A673 (cell line): ENCODE measurements around the gene SOWAHB. TPM values are rescaled to one million over a fixed set of nuclear protein-coding genes. Genes with fewer than 3 reads are reported as not detected.
A peak's percentile ranks its signal among the peaks of the same experiment; 100 is the strongest.

Experiments
- BruUV-seq: library from RNA; stranded (reverse); fragments of 400-500 nt; replicated peaks from 2 replicates; lab custom pipeline; 2021; lab: Mats Ljungman, UMichigan
- CTCF ChIA-PET: fragments of 300-600 bp; sonication (Branson Sonifier 250); formaldehyde crosslinking; loops from one replicate; lab custom pipeline; 2022; ENCODE audit warnings: antibody characterized with exemption; lab: Charles Lee
- POLR2A ChIA-PET: fragments of 300-600 bp; sonication (Branson Sonifier 250); formaldehyde crosslinking; loops from one replicate; lab custom pipeline; 2022; ENCODE audit warnings: antibody characterized with exemption; ENCODE audit not compliant: low non-redundant PET; lab: Charles Lee
- DNase-seq: peaks from one replicate; pipeline ENCODE4 v3.0.0-alpha.2; 2015; ENCODE audit warnings: low spot score
- H3K27ac ChIP-seq: fragments of 200-600 bp; sonication (generic); 2 replicates; pipeline ENCODE4 v1.5.1; 2016; ENCODE audit warnings: mixed run types, low read depth, mild to moderate bottlenecking, mixed read lengths, antibody characterized with exemption, low read length; ENCODE audit not compliant: poor library complexity, severe bottlenecking
- H3K27me3 ChIP-seq: fragments of 200-600 bp; sonication (generic); replicated peaks from 2 replicates; pipeline ENCODE4 v1.6.1; 2017; ENCODE audit warnings: mixed run types, low read depth, mild to moderate bottlenecking, mixed read lengths, antibody characterized with exemption, low read length; ENCODE audit not compliant: insufficient read depth, poor library complexity
- H3K36me3 ChIP-seq: fragments of 200-600 bp; sonication (generic); 2 replicates; pipeline ENCODE4 v1.6.1; 2016; ENCODE audit warnings: mixed run types, mild to moderate bottlenecking, mixed read lengths, antibody characterized with exemption, low read length; ENCODE audit not compliant: insufficient read depth, poor library complexity, severe bottlenecking
- H3K4me1 ChIP-seq: fragments of 200-600 bp; sonication (generic); 2 replicates; pipeline ENCODE4 v1.6.1; 2017; ENCODE audit warnings: mixed run types, mild to moderate bottlenecking, mixed read lengths, antibody characterized with exemption, low read length; ENCODE audit not compliant: insufficient read depth, poor library complexity, severe bottlenecking
- H3K4me3 ChIP-seq: fragments of 200-600 bp; sonication (generic); 2 replicates; pipeline ENCODE4 v1.5.1; 2016; ENCODE audit warnings: low read depth, mixed run types, mild to moderate bottlenecking, mixed read lengths, low read length; ENCODE audit not compliant: poor library complexity, severe bottlenecking
- H3K9me3 ChIP-seq: fragments of 200-600 bp; sonication (generic); 2 replicates; pipeline ENCODE4 v1.6.1; 2016; ENCODE audit warnings: mixed run types, low read depth, mild to moderate bottlenecking, mixed read lengths, antibody characterized with exemption, low read length; ENCODE audit not compliant: poor library complexity, severe bottlenecking
- EZH2 ChIP-seq: fragments of 200-600 bp; sonication (generic); IDR thresholded peaks from 2 replicates; pipeline ENCODE4 v1.6.1; 2017; ENCODE audit warnings: borderline replicate concordance, low read depth, mild to moderate bottlenecking, mixed read lengths, antibody characterized with exemption, low read length; ENCODE audit not compliant: poor library complexity, severe bottlenecking
- intact Hi-C: fragments of 100-400 bp; cut with micrococcal nuclease; formaldehyde crosslinking; loops from one replicate; pipeline ENCODE4 v1.10.0; 2022; ENCODE audit not compliant: unreplicated experiment
- total RNA-seq: library from RNA; stranded (reverse); gene quantifications from 2 replicates; pipeline ENCODE4 v1.2.3, GENCODE V29; 2021
- TF ChIP-seq, protein P1 (sequence below): fragments of 300-800, 200-600 bp; sonication (generic); conservative IDR thresholded peaks from 2 replicates; pipeline ENCODE4 v1.5.1; 2017; ENCODE audit warnings: low read depth, mild to moderate bottlenecking, antibody characterized with exemption, low read length, moderate library complexity, mixed read lengths

The SOWAHB gene
- total RNA-seq, 1 experiment from 2014 or later: 0.15 TPM

- no TSS peak for BruUV-seq
- H3K27me3 ChIP-seq: peaks cover 29% of the 10 kb centered on the region
Measured at GRCh38 chr4:76898949-76899645, 1.2 kb upstream of the SOWAHB start.

DNA sequence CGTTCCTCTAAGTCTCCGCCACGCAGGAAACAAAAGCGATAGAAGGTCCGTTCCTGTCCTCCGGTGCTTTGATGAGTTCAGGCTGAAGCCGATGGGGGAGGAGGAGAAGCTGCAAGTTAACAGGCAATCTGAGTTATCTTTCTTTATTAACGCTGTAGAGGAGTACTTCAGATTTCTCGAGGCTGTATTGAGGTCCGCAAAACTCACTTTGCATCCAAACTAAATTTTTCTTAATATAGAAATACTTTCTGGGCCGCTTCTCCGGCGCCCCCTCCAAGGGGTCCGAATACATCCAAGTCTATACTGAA, 395 bp upstream of the SOWAHB start:
- intact Hi-C loops: no loop called here
- CTCF ChIA-PET: no interaction called here

More at GRCh38 chr4:76898949-76899645, 1.2 kb upstream of the SOWAHB start:
- Histone ChIP-seq H3K4me1 (no peaks in the 10 kb centered on the region), H3K36me3 (no peaks in the 10 kb centered on the region), H3K4me3 (no peak overlapping the region), H3K9me3 (no peaks in the 10 kb centered on the region), H3K27ac (no peak overlapping the region)
- ChIA-PET CTCF (no interaction called here), POLR2A (no interaction called here)
- intact Hi-C loops: no loop called here
- DNase-seq: no peak
- TF ChIP-seq EZH2: no peak
- TF ChIP-seq, protein P1, sequence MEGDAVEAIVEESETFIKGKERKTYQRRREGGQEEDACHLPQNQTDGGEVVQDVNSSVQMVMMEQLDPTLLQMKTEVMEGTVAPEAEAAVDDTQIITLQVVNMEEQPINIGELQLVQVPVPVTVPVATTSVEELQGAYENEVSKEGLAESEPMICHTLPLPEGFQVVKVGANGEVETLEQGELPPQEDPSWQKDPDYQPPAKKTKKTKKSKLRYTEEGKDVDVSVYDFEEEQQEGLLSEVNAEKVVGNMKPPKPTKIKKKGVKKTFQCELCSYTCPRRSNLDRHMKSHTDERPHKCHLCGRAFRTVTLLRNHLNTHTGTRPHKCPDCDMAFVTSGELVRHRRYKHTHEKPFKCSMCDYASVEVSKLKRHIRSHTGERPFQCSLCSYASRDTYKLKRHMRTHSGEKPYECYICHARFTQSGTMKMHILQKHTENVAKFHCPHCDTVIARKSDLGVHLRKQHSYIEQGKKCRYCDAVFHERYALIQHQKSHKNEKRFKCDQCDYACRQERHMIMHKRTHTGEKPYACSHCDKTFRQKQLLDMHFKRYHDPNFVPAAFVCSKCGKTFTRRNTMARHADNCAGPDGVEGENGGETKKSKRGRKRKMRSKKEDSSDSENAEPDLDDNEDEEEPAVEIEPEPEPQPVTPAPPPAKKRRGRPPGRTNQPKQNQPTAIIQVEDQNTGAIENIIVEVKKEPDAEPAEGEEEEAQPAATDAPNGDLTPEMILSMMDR: no peak

GRCh38 chr4:76896614-76897535, 1.1 kb downstream of the SOWAHB start:
- no peaks in the 10 kb centered on the region for H3K4me1 ChIP-seq
- intact Hi-C loops: no loop called here
- ChIA-PET CTCF (no interaction called here), POLR2A (no interaction called here)
- no peaks in the 10 kb centered on the region for H3K36me3 ChIP-seq
- TF ChIP-seq, protein P1: no peak
- no peak for TF ChIP-seq EZH2
- no TSS peak for BruUV-seq
- DNase-seq: peak; percentile 6
- H3K27me3 ChIP-seq: peaks cover 29% of the 10 kb centered on the region
- peak overlapping the region; percentile 43 for H3K4me3 ChIP-seq
- H3K9me3 ChIP-seq: no peaks in the 10 kb centered on the region
- H3K27ac ChIP-seq: no peak overlapping the region

More for the DNA sequence above, 395 bp upstream of the SOWAHB start:
- H3K36me3 ChIP-seq: no peaks in the 10 kb centered on the region
- H3K27me3 ChIP-seq: peaks cover 29% of the 10 kb centered on the region
- no peak for DNase-seq
- peak overlapping the region; percentile 43 for H3K4me3 ChIP-seq
- H3K4me1 ChIP-seq: no peaks in the 10 kb centered on the region
- no peak for TF ChIP-seq EZH2
- TF ChIP-seq, protein P1: no peak
- H3K27ac ChIP-seq: no peak overlapping the region
- no peaks in the 10 kb centered on the region for H3K9me3 ChIP-seq
- POLR2A ChIA-PET: no interaction called here
- BruUV-seq: no TSS peak
